Activated CD8-positive, alpha-beta memory T cell treated with anti-CD3 and anti-CD28 coated beads for 4 hours (primary cell): Measurements from ENCODE around the gene STK4.
A peak's percentile ranks its signal among the peaks of the same experiment; 100 is the strongest.

Experiments used
- DNase-seq, 2 donors: peaks; one replicate each; pipeline ENCODE4 v3.0.0-alpha.2; 2020; ENCODE audit warnings: low read depth in 2 of 2

The STK4 gene

GRCh38 chr20:45028424-45029136 lies 62.3 kb downstream of the STK4 start:
- no peak for DNase-seq

GRCh38 chr20:45029884-45030283 lies 63.6 kb downstream of the STK4 start:
- no peak for DNase-seq

GRCh38 chr20:45032276-45032675 lies 66.0 kb downstream of the STK4 start:
- no peak for DNase-seq

GRCh38 chr20:45032781-45033180 lies 66.5 kb downstream of the STK4 start:
- DNase-seq, result no peak

GRCh38 chr20:45034436-45034835 lies 68.1 kb downstream of the STK4 start:
- no peak for DNase-seq

GRCh38 chr20:45036044-45036755 lies 69.9 kb downstream of the STK4 start:
- peak; percentile 14 to 28 for DNase-seq

- no peak for DNase-seq
Measured at GRCh38 chr20:45037050-45037449, 70.7 kb downstream of the STK4 start.

GRCh38 chr20:45037635-45038034 lies 71.3 kb downstream of the STK4 start:
- DNase-seq, result no peak

GRCh38 chr20:45038745-45039474 lies 72.6 kb downstream of the STK4 start:
- no peak for DNase-seq

GRCh38 chr20:45039475-45039820 lies 73.1 kb downstream of the STK4 start:
- no peak for DNase-seq

GRCh38 chr20:45041464-45042337 lies 75.4 kb downstream of the STK4 start:
- DNase-seq, result no peak

- DNase-seq, result no peak
Measured at GRCh38 chr20:45042978-45043377, 76.7 kb downstream of the STK4 start.

- no peak for DNase-seq
Measured at GRCh38 chr20:45044084-45044573, 77.8 kb downstream of the STK4 start.

GRCh38 chr20:45044601-45045000 lies 78.3 kb downstream of the STK4 start:
- no peak for DNase-seq

- DNase-seq, result no peak
Measured at GRCh38 chr20:45047581-45048119, 81.3 kb downstream of the STK4 start.

- no peak for DNase-seq
Measured at GRCh38 chr20:45049438-45049837, 83.1 kb downstream of the STK4 start.

- DNase-seq, result no peak
Measured at GRCh38 chr20:45049904-45050471, 83.7 kb downstream of the STK4 start.

- DNase-seq, result no peak
Measured at GRCh38 chr20:45051204-45052060, 85.1 kb downstream of the STK4 start.

- DNase-seq, result no peak
Measured at GRCh38 chr20:45052698-45053429, 86.6 kb downstream of the STK4 start.
